ENCODE data around the gene IGFL4. TPM values are rescaled to one million over a fixed set of nuclear protein-coding genes. Genes with fewer than 3 reads are reported as not detected.

The IGFL4 gene
- total and polyA plus RNA-seq, 9 of the 15 experiments (the other 6 are each of a cell fraction or from before 2014, with no cell fraction given) = not detected

DNA sequence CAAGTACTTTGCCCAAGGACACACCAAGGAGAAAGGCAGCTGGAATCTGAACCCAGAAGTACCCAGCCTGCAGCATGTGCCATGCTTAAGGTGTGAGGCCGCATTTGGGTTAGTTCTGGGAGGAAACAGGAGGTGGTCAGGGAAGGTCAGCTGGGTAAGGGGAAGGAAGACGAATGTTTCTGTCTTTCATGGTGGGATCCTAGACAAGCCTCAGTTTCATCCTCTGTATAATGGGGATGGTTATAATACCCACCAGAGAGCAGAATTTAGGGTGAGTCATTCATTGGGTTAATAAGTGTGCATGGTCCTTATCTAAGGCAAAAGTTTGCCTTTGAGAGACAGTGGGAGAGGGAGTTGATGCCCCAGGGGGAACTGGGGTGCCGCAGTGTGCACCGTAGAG, 42.0 kb downstream of the IGFL4 start (continued):
- TF ChIP-seq, protein P1, sequence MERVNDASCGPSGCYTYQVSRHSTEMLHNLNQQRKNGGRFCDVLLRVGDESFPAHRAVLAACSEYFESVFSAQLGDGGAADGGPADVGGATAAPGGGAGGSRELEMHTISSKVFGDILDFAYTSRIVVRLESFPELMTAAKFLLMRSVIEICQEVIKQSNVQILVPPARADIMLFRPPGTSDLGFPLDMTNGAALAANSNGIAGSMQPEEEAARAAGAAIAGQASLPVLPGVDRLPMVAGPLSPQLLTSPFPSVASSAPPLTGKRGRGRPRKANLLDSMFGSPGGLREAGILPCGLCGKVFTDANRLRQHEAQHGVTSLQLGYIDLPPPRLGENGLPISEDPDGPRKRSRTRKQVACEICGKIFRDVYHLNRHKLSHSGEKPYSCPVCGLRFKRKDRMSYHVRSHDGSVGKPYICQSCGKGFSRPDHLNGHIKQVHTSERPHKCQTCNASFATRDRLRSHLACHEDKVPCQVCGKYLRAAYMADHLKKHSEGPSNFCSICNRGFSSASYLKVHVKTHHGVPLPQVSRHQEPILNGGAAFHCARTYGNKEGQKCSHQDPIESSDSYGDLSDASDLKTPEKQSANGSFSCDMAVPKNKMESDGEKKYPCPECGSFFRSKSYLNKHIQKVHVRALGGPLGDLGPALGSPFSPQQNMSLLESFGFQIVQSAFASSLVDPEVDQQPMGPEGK (CRISPR knock-in tag; IDR thresholded peaks at IDR 0.05; ENCODE audit: borderline replicate concordance) = no peak
- peak; percentile 91 for TF ChIP-seq RBM25 (IDR thresholded peaks at IDR 0.05; ENCODE audit: low read depth, low read length, severe bottlenecking)
- TF ChIP-seq SIN3A (IDR thresholded peaks at IDR 0.05; ENCODE audit: borderline replicate concordance in 2 of 2, control insufficient read depth in 1 of 2, low read depth in 2 of 2, low read length in 2 of 2) = no peak
- TF ChIP-seq ZNF263 (CRISPR knock-in tag; IDR thresholded peaks at IDR 0.05; ENCODE audit: borderline replicate concordance) = no peak
- TF ChIP-seq, protein P2, sequence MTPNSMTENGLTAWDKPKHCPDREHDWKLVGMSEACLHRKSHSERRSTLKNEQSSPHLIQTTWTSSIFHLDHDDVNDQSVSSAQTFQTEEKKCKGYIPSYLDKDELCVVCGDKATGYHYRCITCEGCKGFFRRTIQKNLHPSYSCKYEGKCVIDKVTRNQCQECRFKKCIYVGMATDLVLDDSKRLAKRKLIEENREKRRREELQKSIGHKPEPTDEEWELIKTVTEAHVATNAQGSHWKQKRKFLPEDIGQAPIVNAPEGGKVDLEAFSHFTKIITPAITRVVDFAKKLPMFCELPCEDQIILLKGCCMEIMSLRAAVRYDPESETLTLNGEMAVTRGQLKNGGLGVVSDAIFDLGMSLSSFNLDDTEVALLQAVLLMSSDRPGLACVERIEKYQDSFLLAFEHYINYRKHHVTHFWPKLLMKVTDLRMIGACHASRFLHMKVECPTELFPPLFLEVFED (CRISPR knock-in tag; conservative IDR thresholded peaks at IDR 0.05) = no peak
- TF ChIP-seq COPS2 (conservative IDR thresholded peaks at IDR 0.05) = no peak
- no peak for TF ChIP-seq MEF2A (IDR thresholded peaks at IDR 0.05; ENCODE audit: control insufficient read depth, low read depth, low read length)
- TF ChIP-seq ZNF668 (CRISPR knock-in tag; IDR thresholded peaks at IDR 0.05) = no peak
- TF ChIP-seq MBD2 (IDR thresholded peaks at IDR 0.05; ENCODE audit: borderline replicate concordance, low read depth) = no peak
- TF ChIP-seq, protein P3, sequence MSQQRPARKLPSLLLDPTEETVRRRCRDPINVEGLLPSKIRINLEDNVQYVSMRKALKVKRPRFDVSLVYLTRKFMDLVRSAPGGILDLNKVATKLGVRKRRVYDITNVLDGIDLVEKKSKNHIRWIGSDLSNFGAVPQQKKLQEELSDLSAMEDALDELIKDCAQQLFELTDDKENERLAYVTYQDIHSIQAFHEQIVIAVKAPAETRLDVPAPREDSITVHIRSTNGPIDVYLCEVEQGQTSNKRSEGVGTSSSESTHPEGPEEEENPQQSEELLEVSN (IDR thresholded peaks at IDR 0.05; ENCODE audit: borderline replicate concordance in 1 of 2, extremely low read depth in 1 of 2, insufficient read depth in 1 of 2, insufficient read length in 1 of 2, low read depth in 1 of 2, low read length in 1 of 2, poor library complexity in 1 of 2, severe bottlenecking in 1 of 2) = no peak
- TF ChIP-seq ZFP1 (CRISPR knock-in tag; IDR thresholded peaks at IDR 0.05) = no peak
- TF ChIP-seq CBFA2T3 (IDR thresholded peaks at IDR 0.05) = 0 out of 2 replicates have a peak, but pooled peaks have one; percentile 13
